Measurements from ENCODE around the gene PHLDB3. TPM values are rescaled to one million over a fixed set of nuclear protein-coding genes. Genes with fewer than 3 reads are reported as not detected.

The PHLDB3 gene
- total RNA-seq, 1 donor from 2014 or later, result 23.4 TPM

DNA sequence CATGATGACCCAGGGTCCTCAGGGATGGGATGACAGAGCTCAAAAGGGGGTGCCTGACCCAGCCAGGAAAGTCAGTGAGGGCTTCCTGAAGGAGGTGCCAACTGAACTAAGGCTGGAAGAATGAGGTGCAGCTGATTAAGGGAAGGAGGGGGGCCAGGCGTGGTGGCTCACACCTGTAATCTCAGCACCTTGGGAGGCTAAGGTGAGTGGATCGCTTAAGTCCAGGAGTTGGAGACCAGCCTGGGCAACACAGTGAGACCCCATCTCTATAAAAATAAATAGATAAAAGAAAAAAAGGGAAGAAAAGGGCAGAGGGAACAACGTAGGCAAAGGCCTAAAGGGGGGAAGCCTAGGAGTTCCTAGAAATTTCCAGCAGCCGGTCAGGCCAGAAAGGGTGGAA, 30.1 kb downstream of the PHLDB3 start:
- H3K27me3 Mint-ChIP-seq, result peaks cover 6% of the 10 kb centered on the region
- TF ChIP-seq, protein P1, sequence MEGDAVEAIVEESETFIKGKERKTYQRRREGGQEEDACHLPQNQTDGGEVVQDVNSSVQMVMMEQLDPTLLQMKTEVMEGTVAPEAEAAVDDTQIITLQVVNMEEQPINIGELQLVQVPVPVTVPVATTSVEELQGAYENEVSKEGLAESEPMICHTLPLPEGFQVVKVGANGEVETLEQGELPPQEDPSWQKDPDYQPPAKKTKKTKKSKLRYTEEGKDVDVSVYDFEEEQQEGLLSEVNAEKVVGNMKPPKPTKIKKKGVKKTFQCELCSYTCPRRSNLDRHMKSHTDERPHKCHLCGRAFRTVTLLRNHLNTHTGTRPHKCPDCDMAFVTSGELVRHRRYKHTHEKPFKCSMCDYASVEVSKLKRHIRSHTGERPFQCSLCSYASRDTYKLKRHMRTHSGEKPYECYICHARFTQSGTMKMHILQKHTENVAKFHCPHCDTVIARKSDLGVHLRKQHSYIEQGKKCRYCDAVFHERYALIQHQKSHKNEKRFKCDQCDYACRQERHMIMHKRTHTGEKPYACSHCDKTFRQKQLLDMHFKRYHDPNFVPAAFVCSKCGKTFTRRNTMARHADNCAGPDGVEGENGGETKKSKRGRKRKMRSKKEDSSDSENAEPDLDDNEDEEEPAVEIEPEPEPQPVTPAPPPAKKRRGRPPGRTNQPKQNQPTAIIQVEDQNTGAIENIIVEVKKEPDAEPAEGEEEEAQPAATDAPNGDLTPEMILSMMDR (IDR thresholded peaks at IDR 0.05; ENCODE audit: unreplicated experiment), result no peak
- H3K9me3 Mint-ChIP-seq (ENCODE audit: low read depth), result no peaks in the 10 kb centered on the region
- peak overlapping the region; percentile 70 for H3K4me3 Mint-ChIP-seq (ENCODE audit: low read depth)
- no peak for DNase-seq (ENCODE audit: low spot score, unreplicated experiment)
- peaks cover 3% of the 10 kb centered on the region for H3K4me1 Mint-ChIP-seq (ENCODE audit: low read depth)
- H3K27ac Mint-ChIP-seq, result peak overlapping the region; percentile 76
- peaks cover 5% of the 10 kb centered on the region for H3K36me3 Mint-ChIP-seq (ENCODE audit: insufficient read depth)

DNA sequence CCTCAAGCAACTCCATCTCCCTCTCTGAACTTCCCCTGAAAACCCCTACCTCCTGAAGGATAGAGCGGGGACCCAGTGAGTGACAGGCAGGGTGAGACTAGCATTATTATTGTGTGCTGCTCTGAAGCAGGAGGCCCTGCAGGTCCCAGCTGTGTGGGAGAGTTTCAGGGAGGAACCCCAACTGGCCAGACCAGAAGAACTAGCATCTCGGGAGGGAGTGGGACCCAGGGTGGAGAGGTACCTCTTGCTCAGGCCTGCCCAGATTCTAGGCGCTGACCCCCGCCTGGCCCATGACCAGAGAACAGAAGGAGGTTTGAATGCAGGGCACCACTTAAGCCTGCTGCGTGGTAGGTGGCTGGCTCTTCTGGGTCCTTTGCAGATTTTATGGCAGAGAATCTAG, 33.5 kb downstream of the PHLDB3 start:
- TF ChIP-seq, protein P1 (IDR thresholded peaks at IDR 0.05; ENCODE audit: unreplicated experiment), result no peak
- peaks cover 19% of the 10 kb centered on the region for H3K27me3 Mint-ChIP-seq
- no peak overlapping the region for H3K4me3 Mint-ChIP-seq (ENCODE audit: low read depth)
- H3K27ac Mint-ChIP-seq, result no peak overlapping the region
- DNase-seq (ENCODE audit: low spot score, unreplicated experiment), result no peak
- H3K9me3 Mint-ChIP-seq (ENCODE audit: low read depth), result no peaks in the 10 kb centered on the region
- peaks cover 3% of the 10 kb centered on the region for H3K4me1 Mint-ChIP-seq (ENCODE audit: low read depth)
- peaks cover 2% of the 10 kb centered on the region for H3K36me3 Mint-ChIP-seq (ENCODE audit: insufficient read depth)

DNA sequence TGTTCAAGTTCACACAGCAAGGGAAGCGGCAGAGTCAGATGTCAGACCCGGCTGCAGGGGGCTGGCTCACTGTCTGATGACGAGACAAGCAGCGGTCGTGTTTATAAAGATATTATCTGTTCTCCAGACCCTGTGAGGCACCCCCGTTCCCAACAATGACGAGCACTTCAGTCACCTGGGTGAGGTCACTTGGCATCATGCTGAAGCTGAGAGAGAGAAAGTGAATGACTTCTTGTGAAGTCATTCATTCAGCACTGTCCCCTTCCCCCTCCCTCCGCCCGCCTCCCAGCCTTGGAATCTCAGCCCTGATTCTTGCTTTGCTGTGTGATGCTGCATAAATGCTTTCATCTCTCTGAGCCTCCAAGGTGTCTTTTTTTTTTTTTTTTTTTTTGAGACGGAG, 34.3 kb downstream of the PHLDB3 start:
- Mint-ChIP-seq H3K36me3 (ENCODE audit: insufficient read depth) (peaks cover under 1% of the 10 kb centered on the region), H3K27ac (no peak overlapping the region)
- no peak for DNase-seq (ENCODE audit: low spot score, unreplicated experiment)

DNA sequence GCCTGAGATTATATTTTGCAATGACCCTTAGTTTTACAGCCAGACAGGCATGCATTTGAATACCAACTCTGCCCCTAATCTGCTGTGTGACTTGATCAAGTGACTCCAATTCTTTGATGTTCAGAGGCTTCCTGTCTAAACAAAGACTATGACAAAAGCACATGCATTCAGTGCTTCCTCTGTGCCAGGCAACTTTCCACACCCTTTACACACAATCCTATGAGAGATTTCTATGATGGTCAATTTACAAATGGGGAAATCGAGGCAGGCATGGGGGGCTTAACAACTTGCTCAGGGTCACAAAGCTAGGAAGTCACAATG, 35.4 kb downstream of the PHLDB3 start:
- no peak for DNase-seq (ENCODE audit: low spot score, unreplicated experiment)
- H3K27me3 Mint-ChIP-seq, result peaks cover 32% of the 10 kb centered on the region
- H3K4me3 Mint-ChIP-seq (ENCODE audit: low read depth), result no peak overlapping the region
- no peaks in the 10 kb centered on the region for H3K36me3 Mint-ChIP-seq (ENCODE audit: insufficient read depth)
- no peaks in the 10 kb centered on the region for H3K9me3 Mint-ChIP-seq (ENCODE audit: low read depth)
- H3K4me1 Mint-ChIP-seq (ENCODE audit: low read depth), result no peaks in the 10 kb centered on the region
- H3K27ac Mint-ChIP-seq, result no peak overlapping the region
- TF ChIP-seq, protein P1 (IDR thresholded peaks at IDR 0.05; ENCODE audit: unreplicated experiment), result no peak

More for the DNA sequence above, 34.3 kb downstream of the PHLDB3 start:
- peaks cover under 1% of the 10 kb centered on the region for H3K4me1 Mint-ChIP-seq (ENCODE audit: low read depth)
- H3K4me3 Mint-ChIP-seq (ENCODE audit: low read depth), result no peak overlapping the region
- TF ChIP-seq, protein P1 (IDR thresholded peaks at IDR 0.05; ENCODE audit: unreplicated experiment), result no peak
- no peaks in the 10 kb centered on the region for H3K9me3 Mint-ChIP-seq (ENCODE audit: low read depth)
- H3K27me3 Mint-ChIP-seq, result peaks cover 26% of the 10 kb centered on the region

DNA sequence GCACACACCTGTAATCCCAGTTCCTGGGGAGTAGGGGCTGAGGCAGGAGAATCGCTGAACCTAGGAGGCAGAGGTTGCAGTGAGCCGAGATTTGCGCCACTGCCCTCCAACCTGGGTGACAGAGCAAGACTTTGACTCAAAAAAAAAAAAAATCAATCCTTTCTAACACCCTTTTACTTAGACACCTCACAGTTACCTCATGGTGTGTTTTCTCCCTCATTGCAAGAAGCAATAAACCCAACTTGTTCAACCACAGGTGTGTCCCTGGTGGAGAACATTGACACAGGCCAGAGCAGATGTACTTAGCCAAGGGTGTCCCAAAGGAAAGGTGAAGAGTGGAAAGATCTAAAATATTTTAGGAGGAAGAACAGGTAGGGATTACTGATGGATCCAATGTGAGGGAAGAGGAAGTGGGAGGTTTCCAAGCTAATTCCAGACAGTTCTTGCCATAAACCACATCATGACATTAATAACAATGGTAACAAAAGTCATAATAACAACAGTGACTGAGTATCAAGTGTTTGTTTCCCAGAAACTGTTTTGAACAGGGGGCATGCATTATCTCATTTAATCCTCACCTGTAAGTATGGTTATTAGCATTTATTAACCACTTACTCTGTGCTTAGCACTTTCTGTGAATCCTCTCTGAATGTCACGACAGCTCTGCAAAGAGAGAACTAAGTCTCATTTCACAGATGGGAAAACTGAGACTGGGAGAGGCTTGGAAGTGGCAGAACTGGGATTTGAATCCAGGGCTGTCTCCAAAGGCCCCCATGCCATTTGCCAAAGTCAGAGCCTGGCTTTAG, 36.0 kb downstream of the PHLDB3 start:
- DNase-seq (ENCODE audit: low spot score, unreplicated experiment), result no peak
- H3K4me3 Mint-ChIP-seq (ENCODE audit: low read depth), result no peak overlapping the region
- H3K27me3 Mint-ChIP-seq, result peaks cover 36% of the 10 kb centered on the region
- peaks cover 1% of the 10 kb centered on the region for H3K36me3 Mint-ChIP-seq (ENCODE audit: insufficient read depth)
- H3K27ac Mint-ChIP-seq, result no peak overlapping the region
- H3K9me3 Mint-ChIP-seq (ENCODE audit: low read depth), result no peaks in the 10 kb centered on the region
- TF ChIP-seq, protein P1 (IDR thresholded peaks at IDR 0.05; ENCODE audit: unreplicated experiment), result no peak
- H3K4me1 Mint-ChIP-seq (ENCODE audit: low read depth), result no peaks in the 10 kb centered on the region

Measured in progenitor cell of endocrine pancreas (in vitro differentiated cells).